ENCODE measurements around the gene PGM1.
A peak's percentile ranks its signal among the peaks of the same experiment; 100 is the strongest.
"Not testable (repeated sequence)": the region's sequence is repeated elsewhere in the genome, so short reads cannot be mapped to it uniquely, and the experiment has no call there.

The PGM1 gene

DNA sequence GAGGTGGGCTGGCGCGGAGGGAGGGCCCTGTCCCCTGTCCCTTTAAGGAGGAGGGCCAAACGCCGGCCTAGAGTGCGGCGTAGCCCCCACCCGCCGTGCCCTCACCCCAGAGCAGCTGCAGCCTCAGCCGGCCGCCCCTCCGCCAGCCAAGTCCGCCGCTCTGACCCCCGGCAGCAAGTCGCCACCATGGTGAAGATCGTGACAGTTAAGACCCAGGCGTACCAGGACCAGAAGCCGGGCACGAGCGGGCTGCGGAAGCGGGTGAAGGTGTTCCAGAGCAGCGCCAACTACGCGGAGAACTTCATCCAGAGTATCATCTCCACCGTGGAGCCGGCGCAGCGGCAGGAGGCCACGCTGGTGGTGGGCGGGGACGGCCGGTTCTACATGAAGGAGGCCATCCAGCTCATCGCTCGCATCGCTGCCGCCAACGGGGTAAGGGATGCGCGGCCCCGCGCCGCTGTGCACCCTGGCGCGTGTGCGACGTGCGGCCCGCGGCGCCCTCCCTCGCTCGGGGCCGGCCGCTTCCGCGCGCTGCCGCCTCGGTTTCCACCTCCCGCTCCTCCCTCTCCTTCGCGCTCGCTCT, at the start of gene PGM1:
TSS of gene PGM1 (plus strand) at position 109 of the 583 bp plus-strand sequence. CDS start at position 187, 78 bp downstream.
- peak; percentile 77 to 79 for DNase-seq

DNA sequence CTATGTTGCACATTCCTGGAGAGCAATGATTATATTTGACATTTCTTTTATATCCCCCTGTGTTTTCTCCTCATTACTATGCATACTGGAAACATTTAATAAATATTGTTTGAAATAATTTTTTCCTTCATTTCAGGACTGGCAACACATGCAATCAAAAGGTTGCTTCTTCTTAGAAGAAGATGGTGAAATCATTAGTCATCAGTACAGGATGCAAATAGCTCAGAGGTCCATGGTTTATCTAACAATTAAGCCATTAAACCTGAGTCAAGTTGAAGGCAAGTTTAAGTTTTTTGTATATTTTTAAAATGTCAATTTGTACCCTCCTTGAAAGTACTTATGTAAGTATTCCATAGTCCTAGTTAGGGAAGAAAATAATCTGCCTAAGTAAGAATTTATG, 47.4 kb upstream of the PGM1 start:
- no peak for DNase-seq

DNA sequence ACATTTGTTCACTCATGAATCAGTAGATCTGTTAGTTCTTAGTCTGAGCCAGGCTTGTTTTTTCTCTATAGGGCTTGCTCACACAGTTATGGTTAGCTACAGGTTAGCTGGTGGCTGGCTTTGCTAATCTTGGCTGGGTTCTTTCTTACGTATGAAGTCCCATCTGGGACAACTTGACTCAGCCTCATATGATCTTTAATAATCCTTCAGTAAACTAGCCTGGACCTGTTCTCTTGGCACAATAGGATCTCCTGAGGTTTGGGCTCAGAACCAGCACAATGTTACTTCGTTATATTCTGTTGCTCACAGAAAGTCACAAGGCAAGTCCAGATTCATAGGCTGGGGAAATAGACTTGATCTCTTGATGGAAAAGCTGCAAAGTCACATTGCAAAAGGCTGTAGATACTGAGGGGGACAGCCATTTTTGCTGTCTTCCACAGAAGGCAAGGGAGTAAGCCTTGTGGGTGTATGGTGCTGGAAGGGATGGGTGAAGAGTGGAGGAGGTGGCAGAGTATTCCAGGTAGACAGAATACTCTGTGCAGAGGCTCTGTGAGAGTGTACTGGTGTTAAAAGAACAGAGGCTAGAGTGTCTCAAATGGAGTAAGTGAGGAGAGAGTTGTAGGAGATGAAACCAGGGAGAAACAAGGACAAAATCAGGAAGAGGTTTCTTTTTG, 45.5 kb upstream of the PGM1 start:
- no peak for DNase-seq

DNA sequence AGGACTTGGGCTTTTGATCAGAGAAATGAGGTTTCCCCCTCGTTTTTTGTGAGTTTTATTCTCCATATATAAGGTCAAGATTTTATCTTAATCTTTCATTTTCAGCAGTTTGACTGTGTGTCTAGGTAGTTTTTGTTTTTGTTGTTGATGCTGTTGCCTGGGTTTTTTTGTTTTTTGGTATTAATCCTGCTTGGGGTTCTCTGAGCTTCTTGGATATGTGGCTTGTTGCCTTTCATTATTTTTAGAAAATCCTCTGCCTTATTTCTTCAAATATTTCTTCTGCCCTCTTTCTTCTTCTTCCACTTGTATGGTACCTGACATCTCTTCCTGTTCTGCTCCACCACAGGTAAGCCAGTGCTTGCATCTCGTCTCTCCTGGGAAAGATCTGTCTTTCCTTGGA, 44.9 kb upstream of the PGM1 start:
- no peak for DNase-seq

DNA sequence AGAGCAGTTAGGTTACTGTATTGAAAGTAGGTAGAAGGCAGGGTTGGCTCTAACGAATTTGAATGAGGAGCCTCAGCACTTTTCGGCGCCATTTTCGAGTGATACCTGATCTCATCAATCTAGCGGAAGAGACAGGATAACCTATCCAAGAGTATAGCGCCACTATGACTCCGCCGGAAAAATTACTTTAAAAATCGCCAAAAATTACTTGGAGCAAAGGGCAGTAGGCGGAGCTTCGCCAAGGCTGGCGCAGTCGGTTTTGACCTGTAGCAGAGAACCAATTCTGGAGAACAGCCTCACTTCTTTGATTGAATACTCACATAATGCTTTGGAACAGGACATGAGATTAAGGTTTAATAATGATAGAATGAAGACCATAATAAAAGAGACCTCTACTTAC, 44.3 kb upstream of the PGM1 start:
- DNase-seq = no peak

DNA sequence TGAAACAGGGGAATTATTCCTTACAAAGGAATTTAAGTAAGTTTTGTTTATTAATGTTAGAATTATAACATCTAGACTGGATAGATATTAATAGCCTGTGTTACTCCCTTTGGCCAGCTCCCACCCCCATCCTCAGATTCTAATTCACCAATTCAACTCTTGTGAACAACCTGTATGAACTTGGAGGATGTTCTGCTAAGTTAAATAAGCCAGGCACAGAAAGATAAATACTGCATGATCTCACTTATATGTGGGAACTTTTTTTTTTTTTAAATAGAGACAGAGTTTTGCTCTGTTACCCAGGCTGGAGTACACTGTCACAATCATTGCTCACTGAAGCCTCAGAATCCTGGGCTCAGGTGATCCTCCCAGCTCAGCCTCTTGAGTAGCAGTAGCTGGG, 37.7 kb upstream of the PGM1 start:
- DNase-seq = no peak

DNA sequence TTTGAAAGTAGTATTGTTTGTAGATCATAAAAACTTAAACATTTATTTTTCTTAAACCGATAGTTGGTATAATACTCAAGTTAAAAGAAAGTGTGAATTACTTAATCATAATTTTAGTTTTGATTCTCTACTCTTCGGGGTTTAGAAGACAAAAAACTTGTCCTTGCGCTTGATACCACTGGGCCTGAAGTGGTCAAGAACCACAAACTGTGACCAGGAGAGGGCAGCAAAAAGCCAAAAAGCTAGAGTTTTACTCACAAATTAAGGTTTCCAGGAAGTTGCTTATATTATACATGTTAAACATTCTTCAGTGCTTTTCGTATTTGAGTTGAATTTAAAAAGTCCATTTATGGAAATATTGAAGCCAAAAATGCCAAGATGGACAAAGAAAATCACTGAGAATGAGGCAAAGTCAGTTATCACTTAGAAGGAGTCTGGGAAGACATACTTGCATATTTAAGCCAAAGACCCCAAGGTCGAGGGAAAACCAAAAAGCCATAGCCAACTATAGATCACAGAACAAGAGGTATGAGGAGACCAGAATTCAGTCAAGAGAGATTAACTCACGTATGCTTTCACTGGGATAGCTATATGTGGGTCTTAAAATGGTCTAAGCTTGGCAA, 35.7 kb upstream of the PGM1 start:
- peak; percentile 25 to 27 for DNase-seq

DNA sequence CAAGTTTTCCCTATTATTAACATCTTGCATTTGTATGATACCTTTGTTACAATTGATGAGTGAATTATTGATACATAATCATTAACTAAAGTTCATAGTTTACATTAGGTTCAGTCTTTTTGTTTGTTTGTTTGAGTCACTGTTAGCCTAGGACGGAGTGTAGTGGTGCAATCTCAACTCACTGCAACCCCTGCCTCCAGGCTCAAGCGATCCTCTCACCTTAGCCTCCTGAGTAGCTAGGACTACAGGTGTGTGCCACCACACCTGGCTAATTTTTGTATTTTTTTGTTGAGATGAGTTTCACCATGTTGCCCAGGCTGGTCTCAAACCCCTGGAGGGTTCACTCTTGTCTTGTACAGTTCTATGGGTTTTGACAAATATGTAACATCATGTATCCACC, 33.9 kb upstream of the PGM1 start:
- no peak for DNase-seq

DNA sequence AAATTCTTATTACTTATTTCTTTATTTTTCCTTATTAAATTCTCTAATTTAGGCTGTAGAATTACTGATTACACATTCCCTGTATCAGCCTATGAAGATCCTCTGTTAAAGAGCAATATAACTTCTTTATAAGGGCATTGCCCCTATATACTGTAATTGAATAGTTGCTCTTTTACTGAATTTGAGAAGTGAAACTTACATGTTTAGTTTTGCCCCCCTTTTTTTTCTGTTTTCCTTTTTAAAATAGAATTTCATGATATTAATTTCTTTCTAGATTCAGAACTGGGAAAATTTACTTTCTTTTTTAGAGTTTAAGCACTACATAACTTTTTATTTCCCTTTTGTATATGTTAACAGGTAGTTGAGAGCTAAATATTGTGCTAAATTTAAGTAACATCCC, 29.5 kb upstream of the PGM1 start:
- DNase-seq = no peak

DNA sequence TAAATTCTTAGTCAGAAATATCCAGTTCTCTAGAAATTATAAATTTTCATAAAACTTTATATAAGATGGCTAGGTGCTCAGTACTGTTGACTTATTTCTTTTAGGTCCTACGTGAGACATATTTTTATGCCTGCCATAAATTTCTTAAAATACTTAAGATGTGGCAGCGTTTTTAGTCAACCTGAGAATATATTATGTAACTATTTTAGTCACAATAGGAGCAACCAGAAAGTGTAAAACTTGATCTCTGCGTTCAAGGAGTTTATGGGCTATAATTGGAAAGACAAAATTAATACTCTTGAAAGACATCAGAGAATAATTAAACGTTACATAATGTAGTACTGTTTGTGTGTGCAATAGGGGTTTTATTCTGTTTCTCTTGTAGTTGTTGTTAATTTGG, 24.1 kb upstream of the PGM1 start:
- no peak for DNase-seq

DNA sequence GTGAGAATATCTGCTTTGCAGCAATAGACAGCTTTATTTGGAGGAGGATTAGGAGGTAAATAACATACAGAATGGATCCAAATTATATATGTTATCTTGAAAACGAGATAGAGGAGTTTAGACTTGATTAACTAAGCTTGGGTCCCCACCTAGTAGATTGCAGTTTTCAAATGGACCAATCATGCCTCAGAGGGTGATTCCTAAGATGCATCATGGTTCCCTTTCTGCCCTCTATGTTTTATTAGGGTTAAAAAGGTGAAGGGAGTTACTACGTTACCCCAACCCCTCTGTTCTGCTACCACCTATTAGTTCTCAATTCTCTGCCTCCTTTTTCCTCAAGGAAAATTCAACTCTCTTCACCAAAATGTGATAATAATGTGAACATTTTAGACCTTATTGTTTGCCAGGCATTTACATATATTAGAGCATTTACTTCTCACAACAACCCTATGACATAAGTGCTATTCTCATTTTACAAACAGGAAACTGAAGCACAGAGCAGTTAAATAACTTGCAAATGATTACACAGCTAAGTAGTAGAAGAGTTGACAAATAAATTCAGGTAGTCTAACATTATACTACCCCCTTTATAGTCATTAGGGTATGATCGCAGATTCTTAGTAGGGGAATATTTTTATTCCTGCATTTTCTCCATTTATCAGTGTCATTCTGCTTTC, 23.4 kb upstream of the PGM1 start:
- DNase-seq = no peak

DNA sequence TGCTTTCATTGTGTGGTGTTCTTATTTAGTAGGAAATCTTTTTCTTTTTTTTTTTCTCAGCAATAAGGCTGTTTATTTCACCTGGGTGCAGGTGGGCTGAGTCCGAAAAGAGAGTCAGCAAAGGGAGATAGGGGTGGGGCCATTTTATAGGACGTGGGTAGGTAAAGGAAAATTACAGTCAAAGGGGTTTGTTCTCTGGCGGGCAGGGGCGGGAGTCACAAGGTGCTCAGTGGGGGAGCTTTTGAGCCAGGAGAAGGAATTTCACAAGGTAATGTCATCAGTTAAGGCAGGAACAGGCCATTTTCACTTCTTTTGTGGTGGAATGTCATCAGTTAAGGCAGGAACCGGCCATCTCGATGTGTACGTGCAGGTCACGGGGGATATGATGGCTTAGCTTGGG, 20.5 kb upstream of the PGM1 start:
- not testable (repeated sequence) for DNase-seq

DNA sequence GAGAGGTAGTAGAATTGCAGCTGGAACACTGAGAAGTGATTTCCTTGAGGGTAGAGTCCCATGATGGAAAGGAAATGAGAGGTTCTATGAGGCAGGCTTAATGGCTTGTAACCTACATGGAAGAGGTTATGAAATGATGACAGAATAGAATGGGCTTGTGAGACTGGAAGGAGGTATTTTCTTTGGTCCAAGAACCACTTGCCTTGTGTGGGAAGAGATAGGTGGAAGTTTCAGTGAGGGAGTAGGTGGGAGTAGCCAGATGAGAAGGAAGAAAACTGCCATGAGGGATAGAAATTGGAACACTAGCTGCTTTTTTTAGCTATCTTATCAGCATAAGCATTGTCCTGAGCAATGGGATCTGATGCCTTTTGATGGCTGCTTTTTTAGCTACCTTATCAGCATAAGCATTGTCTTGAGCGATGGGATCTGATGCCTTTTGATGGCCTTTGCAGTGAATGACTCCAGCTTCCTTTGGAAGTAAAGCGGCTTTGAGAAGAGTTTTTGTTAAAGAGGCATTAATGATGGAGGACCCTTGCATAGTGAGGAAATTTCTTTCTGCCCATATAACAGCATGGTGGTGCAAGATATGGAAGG, 18.9 kb upstream of the PGM1 start:
- DNase-seq = not testable (repeated sequence)

DNA sequence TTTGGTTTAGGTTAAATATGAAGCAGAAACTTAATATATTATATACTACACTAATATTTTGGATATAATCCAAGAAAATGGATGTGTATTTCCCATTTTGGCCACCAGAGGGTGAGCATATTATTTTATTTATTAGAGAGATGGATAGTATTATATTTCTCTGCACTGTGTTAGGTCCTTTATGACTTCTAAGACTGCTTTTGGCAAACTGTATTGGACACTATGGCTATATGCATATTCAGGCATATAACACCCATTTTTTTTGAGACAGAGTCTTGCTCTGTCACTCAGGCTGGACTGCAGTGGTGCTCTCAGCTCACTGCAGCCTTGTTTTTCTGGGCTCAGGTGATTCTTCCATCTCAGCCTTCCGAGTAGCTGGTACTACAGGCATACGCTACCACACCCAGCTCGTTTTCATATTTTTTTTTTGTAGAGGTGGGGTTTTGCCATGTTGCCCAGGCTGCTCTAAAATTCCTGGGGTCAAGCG, 17.8 kb upstream of the PGM1 start:
- no peak for DNase-seq

DNA sequence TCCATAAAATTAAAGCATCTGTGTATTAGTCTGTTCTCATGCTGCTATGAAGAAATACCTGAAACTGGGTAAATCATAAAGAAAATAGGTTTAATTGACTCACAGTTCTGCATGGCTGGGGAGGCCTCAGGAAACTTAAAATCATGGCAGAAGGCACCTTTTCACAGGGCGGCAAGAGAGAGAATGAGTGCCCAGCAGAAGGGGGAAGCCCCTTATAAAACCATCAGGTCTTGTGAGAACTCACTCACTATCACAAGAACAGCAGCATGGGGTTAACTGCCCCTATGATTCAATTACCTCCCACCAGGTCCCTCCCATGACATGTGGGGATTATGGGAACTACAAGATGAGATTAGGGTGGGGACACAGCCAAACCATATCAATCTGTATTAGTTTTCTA, 6.9 kb upstream of the PGM1 start:
- not testable (repeated sequence) for DNase-seq

DNA sequence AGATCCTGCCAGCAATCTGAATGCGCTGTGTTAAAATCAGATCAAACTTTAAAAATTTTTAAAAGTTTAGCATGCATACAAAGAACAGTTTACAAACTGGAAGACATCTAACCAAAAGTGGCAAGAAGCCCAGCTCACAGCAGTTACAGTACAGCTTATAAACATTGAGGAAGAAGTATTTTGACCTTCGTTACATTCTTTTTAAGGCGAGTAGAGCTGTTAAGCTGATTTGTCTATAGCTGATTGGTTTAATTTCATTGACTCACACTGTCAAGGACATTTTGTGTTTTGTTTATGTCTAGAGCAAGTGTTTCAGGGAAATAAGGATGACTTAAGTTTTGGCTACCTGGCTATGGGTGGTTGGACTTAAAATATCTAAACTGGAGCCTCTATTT, 3.0 kb upstream of the PGM1 start:
- no peak for DNase-seq

DNA sequence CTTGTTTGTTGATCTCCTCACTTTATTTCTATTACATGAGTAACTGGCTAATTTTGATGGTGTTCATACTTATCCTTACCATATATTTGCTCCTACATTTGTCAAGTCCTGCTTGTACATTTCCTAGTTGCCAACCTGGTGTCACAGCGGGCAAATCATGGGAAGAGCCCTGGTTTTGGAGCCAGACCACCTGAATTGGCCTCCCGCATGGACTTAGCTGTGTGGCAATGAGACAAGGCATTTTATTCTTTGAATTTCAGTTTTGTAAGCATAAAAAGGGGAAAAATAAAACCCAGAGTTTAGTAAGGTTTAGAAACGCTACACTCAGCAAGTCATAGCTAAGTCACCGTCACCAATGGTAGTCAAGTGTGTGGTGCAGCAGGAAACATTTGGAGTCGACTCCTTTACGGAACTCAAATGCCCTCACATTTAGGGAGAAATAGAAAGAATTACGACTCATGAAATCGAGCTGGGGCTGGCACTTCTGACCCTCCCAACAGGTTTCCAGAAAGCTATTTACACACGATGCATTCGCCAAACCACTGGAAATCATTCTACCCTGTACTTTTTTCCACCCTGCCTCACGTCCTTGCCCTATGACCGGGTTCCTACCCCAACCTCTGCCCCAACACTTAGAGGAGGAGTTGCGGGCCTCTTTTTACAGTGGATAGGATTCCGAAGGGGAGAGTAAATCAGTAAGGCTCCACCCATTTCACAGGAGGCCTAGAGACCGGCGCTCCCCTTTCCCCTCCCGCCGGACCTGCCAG, 492 bp upstream of the PGM1 start:
- no peak for DNase-seq

DNA sequence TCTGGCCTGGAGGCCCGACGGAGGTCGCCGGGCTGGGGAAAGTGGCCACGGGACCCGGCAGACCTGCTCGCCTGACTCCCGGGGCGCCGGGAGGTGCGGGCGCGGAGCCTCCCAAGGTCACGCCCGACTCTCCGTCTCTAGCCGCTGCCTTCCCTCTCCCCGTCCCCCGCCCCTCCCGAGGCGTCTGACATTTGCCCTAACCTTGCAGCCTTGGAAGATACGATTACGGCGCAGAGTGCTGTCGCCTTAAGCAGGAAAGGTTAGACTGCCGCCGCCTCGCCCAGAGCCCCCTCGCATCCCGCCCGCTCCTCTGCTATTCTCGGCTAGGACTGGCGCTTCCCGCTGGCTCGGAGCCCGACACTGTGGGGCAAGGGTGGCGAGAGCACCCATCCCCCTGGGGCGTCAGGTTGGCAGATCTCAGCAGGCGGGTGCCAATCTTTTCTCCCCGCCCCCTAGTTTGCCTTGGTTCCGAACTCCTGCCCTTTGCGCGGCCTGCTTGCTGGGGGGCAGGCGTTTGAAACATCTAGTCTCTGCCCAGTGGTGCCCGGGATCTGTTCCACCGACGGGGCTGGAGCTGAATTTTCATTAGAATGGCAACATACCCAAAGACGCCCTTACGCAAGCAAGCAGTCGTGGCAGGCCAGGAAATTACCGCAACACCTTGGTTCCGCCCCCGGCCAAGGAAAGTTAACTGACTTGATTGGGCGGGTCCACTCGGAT, 835 bp downstream of the PGM1 start:
- peak; percentile 76 to 81 for DNase-seq

DNA sequence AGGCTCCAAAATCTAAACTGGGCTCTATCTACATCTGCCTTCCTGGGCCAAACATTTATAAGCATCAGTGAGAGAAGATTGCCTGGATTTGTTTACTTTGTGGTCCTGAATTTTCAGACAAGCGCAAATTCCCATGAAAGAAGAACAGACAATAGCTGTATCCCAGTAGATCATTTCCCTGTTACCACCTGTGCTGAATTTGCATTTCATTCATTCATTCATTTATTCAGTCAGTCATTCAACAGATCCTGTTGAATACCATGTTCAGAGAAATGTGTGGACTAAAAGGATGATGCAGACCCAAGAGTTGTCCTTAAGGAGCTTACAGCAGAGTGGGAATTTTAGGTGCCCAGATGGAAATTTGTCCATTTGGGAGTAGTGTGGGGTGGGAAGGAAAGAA, 2.2 kb downstream of the PGM1 start:
- no peak for DNase-seq

DNA sequence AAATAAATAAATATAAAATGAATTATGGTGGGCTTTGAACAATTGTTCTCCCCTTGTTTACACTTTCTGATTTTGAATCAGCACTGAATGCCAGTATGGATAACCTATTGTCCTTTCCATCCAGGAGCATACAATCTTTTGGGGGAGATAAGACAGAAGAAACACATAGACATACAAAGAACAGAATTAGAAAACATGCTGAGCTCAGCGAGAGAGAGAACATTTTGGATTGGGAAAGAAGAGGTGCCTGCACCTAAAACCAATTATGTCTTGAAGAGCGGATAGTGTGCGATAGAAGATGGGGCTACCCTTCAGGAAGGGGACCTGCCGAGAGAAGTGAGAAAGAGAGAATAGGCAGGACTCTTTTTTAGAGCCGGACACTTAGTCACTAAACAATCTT, 6.6 kb downstream of the PGM1 start:
- DNase-seq = no peak

DNA sequence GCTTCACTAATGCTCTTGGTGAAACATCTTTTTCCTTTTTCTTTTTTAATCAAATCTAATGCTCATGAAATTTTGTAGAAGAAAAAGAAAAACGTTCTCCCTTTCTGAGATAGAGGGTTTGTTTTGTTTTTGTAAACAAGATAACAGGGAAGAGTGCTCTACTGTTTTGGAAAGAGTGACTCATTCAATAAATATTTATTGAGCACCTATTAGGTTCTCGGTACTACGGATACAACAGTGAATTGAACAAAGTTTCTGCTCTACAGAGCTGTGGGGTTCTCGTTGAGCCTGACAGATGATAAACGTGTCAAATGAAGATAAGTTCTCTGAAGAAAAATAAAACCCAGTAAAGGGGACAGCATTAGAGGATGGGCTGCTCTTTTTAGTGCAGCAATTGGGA, 7.0 kb downstream of the PGM1 start:
- no peak for DNase-seq

DNA sequence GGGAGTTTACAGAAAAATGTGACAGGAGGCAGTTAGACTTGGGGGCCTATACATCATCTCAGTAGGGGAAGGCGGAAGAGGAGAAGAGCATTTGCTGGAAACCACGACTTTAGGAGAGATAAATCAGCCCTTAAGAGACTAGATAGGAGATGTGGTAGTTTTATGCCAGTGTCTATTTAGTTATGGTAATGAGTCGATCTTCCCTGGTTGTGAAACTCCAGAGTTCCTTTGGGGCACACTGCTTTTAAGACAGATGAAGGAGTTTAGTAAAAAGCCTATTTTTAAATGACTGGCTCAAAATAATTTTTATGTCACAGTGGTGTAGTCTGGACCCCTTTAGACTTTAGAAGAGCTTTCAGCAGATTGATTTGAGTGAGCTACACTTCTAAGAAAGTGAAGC, 7.8 kb downstream of the PGM1 start:
- no peak for DNase-seq
